Measurements from ENCODE around the gene HEMK1.

The HEMK1 gene

DNA sequence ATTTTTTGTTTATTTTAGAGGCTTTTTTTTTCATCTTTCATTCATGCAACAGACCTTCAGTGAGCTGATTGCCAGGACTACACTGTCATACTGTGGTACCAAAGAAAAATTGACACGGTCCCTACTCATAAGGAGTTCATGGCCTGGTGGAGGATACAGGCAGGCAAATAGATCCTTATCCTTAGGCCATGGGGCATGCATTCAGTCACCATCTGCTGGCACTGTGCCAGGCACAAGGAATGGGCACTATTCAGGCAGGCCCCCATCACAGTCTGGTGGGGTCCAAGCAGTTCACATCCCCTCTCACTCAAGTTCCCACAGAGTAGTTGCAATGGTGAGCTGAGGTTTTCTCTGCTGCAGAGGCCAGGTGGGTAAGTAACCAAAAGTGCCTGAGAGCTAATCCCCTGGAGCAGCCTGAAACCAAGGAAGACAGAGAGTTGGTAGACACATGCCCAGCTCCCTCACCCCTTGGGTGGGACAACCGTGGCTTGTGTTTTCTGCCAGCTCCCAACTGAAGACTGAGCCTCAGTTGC, 25.0 kb downstream of the HEMK1 start:
- no peaks in the 10 kb centered on the region for H3K27me3 Mint-ChIP-seq (ENCODE audit: low read depth)
- TF ChIP-seq, protein P1, sequence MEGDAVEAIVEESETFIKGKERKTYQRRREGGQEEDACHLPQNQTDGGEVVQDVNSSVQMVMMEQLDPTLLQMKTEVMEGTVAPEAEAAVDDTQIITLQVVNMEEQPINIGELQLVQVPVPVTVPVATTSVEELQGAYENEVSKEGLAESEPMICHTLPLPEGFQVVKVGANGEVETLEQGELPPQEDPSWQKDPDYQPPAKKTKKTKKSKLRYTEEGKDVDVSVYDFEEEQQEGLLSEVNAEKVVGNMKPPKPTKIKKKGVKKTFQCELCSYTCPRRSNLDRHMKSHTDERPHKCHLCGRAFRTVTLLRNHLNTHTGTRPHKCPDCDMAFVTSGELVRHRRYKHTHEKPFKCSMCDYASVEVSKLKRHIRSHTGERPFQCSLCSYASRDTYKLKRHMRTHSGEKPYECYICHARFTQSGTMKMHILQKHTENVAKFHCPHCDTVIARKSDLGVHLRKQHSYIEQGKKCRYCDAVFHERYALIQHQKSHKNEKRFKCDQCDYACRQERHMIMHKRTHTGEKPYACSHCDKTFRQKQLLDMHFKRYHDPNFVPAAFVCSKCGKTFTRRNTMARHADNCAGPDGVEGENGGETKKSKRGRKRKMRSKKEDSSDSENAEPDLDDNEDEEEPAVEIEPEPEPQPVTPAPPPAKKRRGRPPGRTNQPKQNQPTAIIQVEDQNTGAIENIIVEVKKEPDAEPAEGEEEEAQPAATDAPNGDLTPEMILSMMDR (IDR thresholded peaks at IDR 0.05; ENCODE audit: unreplicated experiment in 3 of 3), result no peak
- H3K4me1 Mint-ChIP-seq, result peaks cover 10% of the 10 kb centered on the region
- no peaks in the 10 kb centered on the region for H3K9me3 Mint-ChIP-seq
- no peak overlapping the region for H3K4me3 Mint-ChIP-seq
- H3K36me3 Mint-ChIP-seq (ENCODE audit: low read depth), result no peaks in the 10 kb centered on the region
- peak overlapping the region in 1 of 3 experiments; percentile 13 for H3K27ac Mint-ChIP-seq

DNA sequence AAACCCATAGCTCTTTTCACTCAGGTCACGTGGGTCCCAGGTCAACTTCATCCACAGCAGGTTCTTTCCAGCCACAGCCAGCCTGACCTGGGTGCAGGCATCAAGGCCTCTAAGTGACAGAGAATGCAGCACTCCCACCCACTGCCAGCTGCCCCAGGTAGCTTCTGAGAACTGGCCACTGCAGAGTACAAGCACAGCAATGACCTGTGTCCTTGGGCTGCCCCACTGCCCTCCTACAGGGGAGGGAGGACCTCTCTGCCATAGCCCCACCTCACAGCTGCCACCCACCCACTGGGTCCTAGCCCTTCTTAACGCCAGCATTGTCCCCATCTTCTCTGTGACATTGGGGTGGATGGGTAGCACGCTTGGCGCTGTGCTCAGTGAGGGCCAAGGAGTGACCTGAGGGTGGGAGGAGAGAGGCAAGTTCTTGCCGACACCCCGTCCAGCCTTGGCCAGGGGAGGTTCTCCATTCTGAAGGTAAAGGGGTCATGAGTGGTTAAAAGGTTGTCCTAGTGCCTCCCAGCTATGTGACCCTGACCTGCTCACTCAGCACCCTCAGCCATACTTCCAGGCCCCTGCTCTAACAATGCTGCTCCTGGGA, 29.9 kb downstream of the HEMK1 start:
- H3K4me1 Mint-ChIP-seq, result peaks cover 41% of the 10 kb centered on the region
- H3K27me3 Mint-ChIP-seq (ENCODE audit: low read depth), result peaks cover 5% of the 10 kb centered on the region
- H3K36me3 Mint-ChIP-seq (ENCODE audit: low read depth), result no peaks in the 10 kb centered on the region
- TF ChIP-seq, protein P1 (IDR thresholded peaks at IDR 0.05; ENCODE audit: unreplicated experiment in 3 of 3), result no peak
- H3K27ac Mint-ChIP-seq, result peak overlapping the region; percentile 100
- no peak overlapping the region for H3K4me3 Mint-ChIP-seq
- H3K9me3 Mint-ChIP-seq, result no peaks in the 10 kb centered on the region

DNA sequence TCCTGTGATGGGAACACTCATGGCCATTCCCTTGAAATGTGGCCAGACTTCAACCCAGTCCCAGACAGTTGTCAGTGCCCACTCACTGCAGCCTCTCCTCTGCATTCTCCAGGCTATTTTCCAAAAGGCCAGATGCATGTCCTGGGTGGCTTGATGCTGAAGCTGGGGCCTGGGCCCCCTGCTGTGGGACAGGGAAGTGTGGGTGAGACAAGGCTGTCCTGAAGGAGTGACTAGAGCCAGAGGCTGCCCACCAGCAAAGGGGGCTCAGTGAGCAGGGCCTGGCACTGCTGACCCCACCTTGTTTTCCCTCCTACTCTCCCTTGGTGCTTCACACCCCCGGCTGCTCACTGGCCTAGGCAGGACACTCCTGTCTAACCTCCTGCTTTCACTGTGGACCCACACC, 30.4 kb downstream of the HEMK1 start:
- H3K4me3 Mint-ChIP-seq, result no peak overlapping the region
- TF ChIP-seq, protein P1 (IDR thresholded peaks at IDR 0.05; ENCODE audit: unreplicated experiment in 3 of 3), result no peak
- no peaks in the 10 kb centered on the region for H3K36me3 Mint-ChIP-seq (ENCODE audit: low read depth)
- H3K27me3 Mint-ChIP-seq (ENCODE audit: low read depth), result peaks cover 5% of the 10 kb centered on the region
- H3K9me3 Mint-ChIP-seq, result no peaks in the 10 kb centered on the region
- H3K4me1 Mint-ChIP-seq, result peaks cover 41% of the 10 kb centered on the region
- H3K27ac Mint-ChIP-seq, result peak overlapping the region; percentile 100

DNA sequence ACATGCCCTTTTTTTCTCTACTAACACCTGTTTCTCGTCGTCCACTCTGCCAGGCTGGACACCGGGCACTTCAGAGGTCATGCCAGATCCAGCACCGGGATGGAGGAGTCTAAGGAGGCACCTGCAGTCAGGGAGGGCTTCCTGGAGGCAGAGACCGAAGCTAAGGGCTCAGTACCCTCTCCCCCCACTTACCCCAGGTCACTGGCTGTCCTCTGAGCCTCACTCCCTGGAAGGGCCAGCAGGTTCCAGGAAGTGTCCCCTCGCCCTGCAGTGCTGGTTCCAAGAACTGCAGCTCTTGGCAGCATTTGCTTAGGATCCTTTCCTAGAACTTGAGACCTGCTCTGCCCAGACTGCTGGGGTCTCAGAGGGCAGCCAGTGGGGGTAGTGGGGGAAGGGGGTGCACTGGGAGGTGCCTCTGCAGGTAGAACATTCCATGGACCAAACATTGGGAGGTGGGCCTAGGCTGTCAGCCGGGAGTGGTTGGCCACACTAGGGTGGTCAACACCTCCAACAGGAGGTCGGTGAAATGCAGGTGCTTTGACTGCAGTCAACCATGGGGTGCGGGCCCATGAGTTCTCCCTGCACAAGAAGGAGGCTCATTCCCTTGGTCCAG, 30.9 kb downstream of the HEMK1 start:
- Mint-ChIP-seq H3K4me3 (no peak overlapping the region), H3K27ac (peak overlapping the region; percentile 100), H3K27me3 (ENCODE audit: low read depth) (peaks cover 5% of the 10 kb centered on the region), H3K9me3 (no peaks in the 10 kb centered on the region), H3K4me1 (peaks cover 42% of the 10 kb centered on the region), H3K36me3 (ENCODE audit: low read depth) (peaks cover under 1% of the 10 kb centered on the region)
- TF ChIP-seq, protein P1 (IDR thresholded peaks at IDR 0.05; ENCODE audit: unreplicated experiment in 3 of 3), result no peak

DNA sequence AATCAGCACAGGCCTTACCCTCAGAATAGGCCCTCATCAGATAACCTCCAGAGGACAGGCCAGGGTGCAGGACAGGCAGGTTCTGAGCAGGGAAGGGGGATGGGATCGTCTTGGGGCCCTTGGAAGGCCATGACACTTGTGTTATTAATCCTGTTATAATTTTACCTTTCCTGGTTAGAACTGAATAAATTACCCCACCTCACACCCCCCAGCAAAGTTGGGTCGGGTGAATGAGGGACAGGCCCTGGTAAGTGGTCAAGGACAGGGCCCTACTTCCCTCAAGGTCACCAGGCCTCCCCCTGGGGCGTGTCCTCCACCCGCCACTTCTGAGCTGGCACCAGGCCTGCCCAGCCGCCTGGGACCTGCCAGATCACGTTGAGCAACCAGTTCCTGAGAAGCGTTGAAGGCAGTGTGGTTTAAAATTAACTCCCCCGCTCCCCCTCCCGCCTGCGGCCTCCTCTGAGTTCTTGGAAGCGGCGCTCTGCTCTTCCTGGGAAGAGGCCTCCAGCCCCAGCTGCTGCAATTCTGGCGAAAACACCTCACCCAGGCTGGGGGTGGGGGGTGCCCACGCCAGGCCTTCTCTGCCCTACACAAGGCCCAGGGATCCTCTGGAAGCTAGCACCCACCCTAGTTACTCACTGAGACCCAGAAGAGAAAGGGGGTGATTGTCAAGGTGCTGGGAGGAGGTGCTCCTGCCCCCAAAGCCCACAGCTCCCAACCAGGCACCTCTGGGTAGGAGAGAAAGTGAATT, 31.7 kb downstream of the HEMK1 start:
- peaks cover 5% of the 10 kb centered on the region for H3K27me3 Mint-ChIP-seq (ENCODE audit: low read depth)
- H3K4me3 Mint-ChIP-seq, result peak overlapping the region in 2 of 3 experiments; percentile 11 to 28
- TF ChIP-seq, protein P1 (IDR thresholded peaks at IDR 0.05; ENCODE audit: unreplicated experiment in 3 of 3), result no peak
- peaks cover 48% of the 10 kb centered on the region for H3K4me1 Mint-ChIP-seq
- H3K9me3 Mint-ChIP-seq, result no peaks in the 10 kb centered on the region
- H3K27ac Mint-ChIP-seq, result peak overlapping the region; percentile 100
- H3K36me3 Mint-ChIP-seq (ENCODE audit: low read depth), result peaks cover 8% of the 10 kb centered on the region
